OCI-LY7 (cell line): ENCODE measurements around the gene CRYBG2.

Source experiments
- EZH2phosphoT487 ChIP-seq: fragments of 200-600 bp; sonication (generic); IDR thresholded peaks from 2 replicates; pipeline ENCODE4 v1.6.1; 2018; ENCODE audit warnings: low read depth, borderline replicate concordance, mild to moderate bottlenecking, mixed run types, antibody characterized with exemption, low read length, moderate library complexity, mixed read lengths
- TF ChIP-seq, protein P1 (sequence below): fragments of 200-600 bp; sonication (generic); conservative IDR thresholded peaks from 2 replicates; pipeline ENCODE4 v1.5.1; 2014; ENCODE audit warnings: mild to moderate bottlenecking, antibody characterized with exemption, low read length, moderate library complexity, mixed read lengths

DNA sequence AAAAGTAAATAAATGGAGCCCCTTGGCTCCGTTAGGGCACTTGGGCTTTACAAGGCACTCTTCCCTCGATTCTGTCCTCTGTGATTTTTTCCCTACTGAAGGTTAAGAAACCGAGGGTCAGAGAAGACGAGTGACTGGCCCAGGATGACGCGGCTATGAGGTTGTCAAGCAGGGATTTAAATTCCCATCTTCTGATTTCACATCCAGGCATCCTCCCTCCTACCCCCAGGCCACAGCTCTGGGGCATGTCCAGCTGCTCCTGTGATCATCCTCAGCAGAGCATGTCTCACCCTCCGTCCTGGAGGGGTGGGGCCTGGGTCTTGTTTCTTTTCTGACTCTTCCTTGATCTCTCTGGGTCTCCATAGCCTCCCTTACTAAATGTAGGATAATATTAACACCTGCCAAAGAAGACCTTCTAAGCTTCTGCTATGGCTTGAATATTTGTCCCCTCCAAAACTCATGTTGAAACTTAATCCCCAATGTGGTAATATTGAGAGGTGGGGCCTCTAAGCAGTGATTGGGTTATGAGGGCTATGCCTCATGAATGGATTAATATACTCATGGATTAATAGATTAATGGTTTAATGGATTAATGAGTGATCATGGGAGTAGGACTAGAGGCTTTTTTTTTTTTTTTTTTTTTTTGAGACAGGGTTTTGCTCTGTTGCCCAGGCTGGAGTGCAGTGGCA, 4.6 kb downstream of the CRYBG2 start:
- TF ChIP-seq, protein P1, sequence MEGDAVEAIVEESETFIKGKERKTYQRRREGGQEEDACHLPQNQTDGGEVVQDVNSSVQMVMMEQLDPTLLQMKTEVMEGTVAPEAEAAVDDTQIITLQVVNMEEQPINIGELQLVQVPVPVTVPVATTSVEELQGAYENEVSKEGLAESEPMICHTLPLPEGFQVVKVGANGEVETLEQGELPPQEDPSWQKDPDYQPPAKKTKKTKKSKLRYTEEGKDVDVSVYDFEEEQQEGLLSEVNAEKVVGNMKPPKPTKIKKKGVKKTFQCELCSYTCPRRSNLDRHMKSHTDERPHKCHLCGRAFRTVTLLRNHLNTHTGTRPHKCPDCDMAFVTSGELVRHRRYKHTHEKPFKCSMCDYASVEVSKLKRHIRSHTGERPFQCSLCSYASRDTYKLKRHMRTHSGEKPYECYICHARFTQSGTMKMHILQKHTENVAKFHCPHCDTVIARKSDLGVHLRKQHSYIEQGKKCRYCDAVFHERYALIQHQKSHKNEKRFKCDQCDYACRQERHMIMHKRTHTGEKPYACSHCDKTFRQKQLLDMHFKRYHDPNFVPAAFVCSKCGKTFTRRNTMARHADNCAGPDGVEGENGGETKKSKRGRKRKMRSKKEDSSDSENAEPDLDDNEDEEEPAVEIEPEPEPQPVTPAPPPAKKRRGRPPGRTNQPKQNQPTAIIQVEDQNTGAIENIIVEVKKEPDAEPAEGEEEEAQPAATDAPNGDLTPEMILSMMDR, result no peak
- TF ChIP-seq EZH2phosphoT487, result no peak
